WTC11 (cell line): ENCODE measurements around the gene HSP90AB1. TPM values are rescaled to one million over a fixed set of nuclear protein-coding genes. Genes with fewer than 3 reads are reported as not detected.

Experiments
- ATAC-seq: fragments of 200-7000 bp; cut with Tn5 transposase; 2 replicates; pipeline ENCODE4 v1.10.0; 2021; ENCODE audit warnings: mild to moderate bottlenecking, moderate library complexity
- CTCF ChIA-PET: fragments of 300-600 bp; sonication (Branson Sonifier 250); formaldehyde crosslinking; loops from one replicate; lab custom pipeline; 2021; ENCODE audit warnings: antibody characterized with exemption; lab: Charles Lee
- POLR2A ChIA-PET: fragments of 350-600 bp; sonication (Branson Sonifier 250); formaldehyde crosslinking; loops from one replicate; lab custom pipeline; 2021; ENCODE audit warnings: antibody characterized with exemption; lab: Charles Lee
- DNase-seq: peaks from one replicate; pipeline ENCODE4 v3.0.0; 2021; ENCODE audit warnings: low spot score
- H3K27ac Mint-ChIP-seq: 2 replicates; pipeline ENCODE4 v1.8.0; 2021; ENCODE audit warnings: mixed read lengths
- H3K27me3 Mint-ChIP-seq: 2 replicates; pipeline ENCODE4 v1.8.0; 2021; ENCODE audit warnings: low read depth, mild to moderate bottlenecking, moderate library complexity, mixed read lengths
- H3K36me3 Mint-ChIP-seq: 2 replicates; pipeline ENCODE4 v1.8.0; 2021; ENCODE audit warnings: mixed read lengths
- H3K4me1 Mint-ChIP-seq: 2 replicates; pipeline ENCODE4 v1.8.0; 2022; ENCODE audit warnings: mixed read lengths
- H3K4me3 Mint-ChIP-seq: 2 replicates; pipeline ENCODE4 v1.8.0; 2021; ENCODE audit warnings: mild to moderate bottlenecking, moderate library complexity, mixed read lengths
- H3K9me3 Mint-ChIP-seq: 2 replicates; pipeline ENCODE4 v1.8.0; 2021; ENCODE audit warnings: mixed read lengths
- ATF1 ChIP-seq: sonication (generic); formaldehyde crosslinking; IDR thresholded peaks from 2 replicates; pipeline ENCODE4 v1.8.1; 2023; ENCODE audit warnings: mild to moderate bottlenecking, moderate library complexity, missing genetic modification reagents
- ATF3 ChIP-seq: sonication (generic); formaldehyde crosslinking; conservative IDR thresholded peaks from 2 replicates; pipeline ENCODE4 v1.8.1; 2022; ENCODE audit warnings: mild to moderate bottlenecking, missing genetic modification reagents
- CREM ChIP-seq: sonication (generic); formaldehyde crosslinking; IDR thresholded peaks from 2 replicates; pipeline ENCODE4 v1.8.1; 2022; ENCODE audit warnings: mild to moderate bottlenecking, missing genetic modification reagents, moderate library complexity
- EMX1 ChIP-seq: fragments of 250-450 bp; sonication (Bioruptor Pico); IDR thresholded peaks from 2 replicates; pipeline ENCODE4 v1.8.0; 2021; ENCODE audit warnings: mild to moderate bottlenecking
- ETV6 ChIP-seq: sonication (generic); formaldehyde crosslinking; IDR thresholded peaks from 2 replicates; pipeline ENCODE4 v1.8.1; 2022; ENCODE audit warnings: mild to moderate bottlenecking, missing genetic modification reagents
- FOXJ3 ChIP-seq: sonication (generic); formaldehyde crosslinking; IDR thresholded peaks from 2 replicates; pipeline ENCODE4 v1.9.0; 2021; ENCODE audit warnings: missing genetic modification reagents, mild to moderate bottlenecking, borderline replicate concordance
- FOXP4 ChIP-seq: sonication (generic); formaldehyde crosslinking; IDR thresholded peaks from 2 replicates; pipeline ENCODE4 v1.8.0; 2022; ENCODE audit warnings: mild to moderate bottlenecking, missing genetic modification reagents
- GABPB1 ChIP-seq: sonication (generic); formaldehyde crosslinking; IDR thresholded peaks from 2 replicates; pipeline ENCODE4 v1.8.1; 2023; ENCODE audit warnings: mild to moderate bottlenecking, missing genetic modification reagents
- GRHL2 ChIP-seq: fragments of 250-450 bp; sonication (Bioruptor Pico); IDR thresholded peaks from 2 replicates; pipeline ENCODE4 v1.8.0; 2022; ENCODE audit warnings: mild to moderate bottlenecking, moderate library complexity; ENCODE audit not compliant: insufficient replicate concordance, severe bottlenecking
- HMGXB4 ChIP-seq: sonication (generic); formaldehyde crosslinking; IDR thresholded peaks from 2 replicates; pipeline ENCODE4 v1.8.1; 2023; ENCODE audit warnings: mild to moderate bottlenecking, moderate library complexity, missing genetic modification reagents
- IRF2 ChIP-seq: sonication (generic); formaldehyde crosslinking; IDR thresholded peaks from 2 replicates; pipeline ENCODE4 v1.8.0; 2022; ENCODE audit warnings: low read depth, missing genetic modification reagents, borderline replicate concordance
- KAT7 ChIP-seq: sonication (generic); formaldehyde crosslinking; IDR thresholded peaks from 2 replicates; pipeline ENCODE4 v1.8.1; 2023; ENCODE audit warnings: missing genetic modification reagents, mild to moderate bottlenecking, borderline replicate concordance
- MLX ChIP-seq: sonication (generic); formaldehyde crosslinking; IDR thresholded peaks from 2 replicates; pipeline ENCODE4 v1.8.1; 2023; ENCODE audit warnings: mild to moderate bottlenecking, missing genetic modification reagents, moderate library complexity
- NFATC4 ChIP-seq: fragments of 250-450 bp; sonication (Bioruptor Pico); IDR thresholded peaks from 2 replicates; pipeline ENCODE4 v1.9.0; 2021; ENCODE audit warnings: mild to moderate bottlenecking
- NFE2L1 ChIP-seq: sonication (generic); formaldehyde crosslinking; IDR thresholded peaks from 2 replicates; pipeline ENCODE4 v1.8.1; 2023; ENCODE audit warnings: missing genetic modification reagents
- NFYB ChIP-seq: sonication (generic); formaldehyde crosslinking; conservative IDR thresholded peaks from 2 replicates; pipeline ENCODE4 v1.8.0; 2022; ENCODE audit warnings: low read depth, missing genetic modification reagents
- NR2C2 ChIP-seq: sonication (generic); formaldehyde crosslinking; IDR thresholded peaks from 2 replicates; pipeline ENCODE4 v1.8.0; 2022; ENCODE audit warnings: mild to moderate bottlenecking, missing genetic modification reagents
- NR3C1 ChIP-seq: sonication (generic); formaldehyde crosslinking; conservative IDR thresholded peaks from 2 replicates; pipeline ENCODE4 v1.8.1; 2023; ENCODE audit warnings: low read depth, mild to moderate bottlenecking, missing genetic modification reagents
- PRRX2 ChIP-seq: fragments of 250-450 bp; sonication (Bioruptor Pico); IDR thresholded peaks from 2 replicates; pipeline ENCODE4 v1.8.0; 2021; ENCODE audit warnings: mild to moderate bottlenecking
- SOX15 ChIP-seq: fragments of 250-450 bp; sonication (Bioruptor Pico); IDR thresholded peaks from 2 replicates; pipeline ENCODE4 v1.9.0; 2021; ENCODE audit warnings: mild to moderate bottlenecking
- TCF7 ChIP-seq: sonication (generic); formaldehyde crosslinking; IDR thresholded peaks from 2 replicates; pipeline ENCODE4 v1.8.0; 2022; ENCODE audit warnings: mild to moderate bottlenecking, low read depth, missing genetic modification reagents, moderate library complexity
- TEAD1 ChIP-seq: sonication (generic); formaldehyde crosslinking; IDR thresholded peaks from 2 replicates; pipeline ENCODE4 v1.8.0; 2022; ENCODE audit warnings: mild to moderate bottlenecking, missing genetic modification reagents
- ZBTB43 ChIP-seq: sonication (generic); formaldehyde crosslinking; IDR thresholded peaks from 2 replicates; pipeline ENCODE4 v1.8.1; 2023; ENCODE audit warnings: mild to moderate bottlenecking, missing genetic modification reagents
- ZNF138 ChIP-seq: sonication (generic); formaldehyde crosslinking; conservative IDR thresholded peaks from 2 replicates; pipeline ENCODE4 v1.8.1; 2022; ENCODE audit warnings: mild to moderate bottlenecking, moderate library complexity, missing genetic modification reagents
- ZNF219 ChIP-seq: sonication (generic); formaldehyde crosslinking; IDR thresholded peaks from 2 replicates; pipeline ENCODE4 v1.8.0; 2023; ENCODE audit warnings: missing genetic modification reagents, mild to moderate bottlenecking, borderline replicate concordance
- ZNF532 ChIP-seq: fragments of 250-450 bp; sonication (Bioruptor Pico); IDR thresholded peaks from 2 replicates; pipeline ENCODE4 v1.9.0; 2021; ENCODE audit warnings: mild to moderate bottlenecking, borderline replicate concordance
- total RNA-seq: library from RNA; stranded (reverse); gene quantifications from 3 replicates; pipeline ENCODE4 v1.2.3, GENCODE V29; 2021

Gene HSP90AB1
- total RNA-seq, 1 experiment from 2014 or later = 2,171 TPM

- CTCF ChIA-PET = interaction anchor here (0.6 to 7.2 kb wide), 27 partner anchors 9 to 386 kb away, joined by 3 to 80 read pairs (median 3); partner anchors contain the start of genes AARS2, SLC29A1 and SLC35B2
- DNase-seq (peak; percentile 98), ATAC-seq (peak; percentile 85)
- Mint-ChIP-seq H3K4me3 (peak overlapping the region; percentile 99), H3K4me1 (peaks cover 34% of the 10 kb centered on the region), H3K36me3 (peaks cover 41% of the 10 kb centered on the region), H3K9me3 (no peaks in the 10 kb centered on the region), H3K27me3 (peaks cover 16% of the 10 kb centered on the region), H3K27ac (peak overlapping the region; percentile 99)
- POLR2A ChIA-PET = interaction anchor here (0.6 to 4.9 kb wide), 23 partner anchors 8 to 1316 kb away, joined by 3 to 83 read pairs (median 5); partner anchors contain the start of genes CNPY3, MRPL14, MYMX and SLC29A1
- TF ChIP-seq KAT7 (CRISPR knock-in tag) = no peak; the same call in 1 of the 2 replicates
- no peak for TF ChIP-seq EMX1 (CRISPR knock-in tag)
- no peak for TF ChIP-seq TCF7 (CRISPR knock-in tag)
- TF ChIP-seq ATF1 = no peak
- TF ChIP-seq GRHL2 = no peak
- TF ChIP-seq NFATC4 = no peak
- no peak for TF ChIP-seq ZNF532 (CRISPR knock-in tag)
- TF ChIP-seq MLX = no peak
- TF ChIP-seq ZNF138 = no peak
- no peak for TF ChIP-seq SOX15 (CRISPR knock-in tag)
- peak; percentile 63; the same call in 1 of the 2 replicates for TF ChIP-seq ETV6
- TF ChIP-seq NFYB = no peak
- TF ChIP-seq GABPB1 (CRISPR knock-in tag) = no peak; the same call in 1 of the 2 replicates
- no peak for TF ChIP-seq ATF3
- TF ChIP-seq TEAD1 (CRISPR knock-in tag) = no peak
- TF ChIP-seq HMGXB4 (CRISPR knock-in tag) = peak; percentile 66; the same call in 1 of the 2 replicates
- no peak for TF ChIP-seq FOXJ3 (CRISPR knock-in tag)
- peak; percentile 75 for TF ChIP-seq ZBTB43 (CRISPR knock-in tag)
- no peak for TF ChIP-seq PRRX2 (CRISPR knock-in tag)
- TF ChIP-seq CREM = no peak; the same call in 1 of the 2 replicates
- no peak for TF ChIP-seq ZNF219
- TF ChIP-seq FOXP4 (CRISPR knock-in tag) = peak; percentile 73; the same call in 1 of the 2 replicates
- no peak for TF ChIP-seq IRF2 (CRISPR knock-in tag)
- no peak for TF ChIP-seq NR2C2 (CRISPR knock-in tag)
- TF ChIP-seq NFE2L1 (CRISPR knock-in tag) = no peak
- TF ChIP-seq NR3C1 (CRISPR knock-in tag) = no peak
Observed at GRCh38 chr6:44245912-44246662, 814 bp upstream of the HSP90AB1 start.
